ENCODE results near the gene RPL27A. TPM values are rescaled to one million over a fixed set of nuclear protein-coding genes. Genes with fewer than 3 reads are reported as not detected.
"Not testable (repeated sequence)": the region's sequence is repeated elsewhere in the genome, so short reads cannot be mapped to it uniquely, and the experiment has no call there.

Gene RPL27A
- total and polyA plus RNA-seq, 2 donors (not counting 1 experiment from before 2014, with no cell fraction given), result 1,035 to 1,114 TPM

DNA sequence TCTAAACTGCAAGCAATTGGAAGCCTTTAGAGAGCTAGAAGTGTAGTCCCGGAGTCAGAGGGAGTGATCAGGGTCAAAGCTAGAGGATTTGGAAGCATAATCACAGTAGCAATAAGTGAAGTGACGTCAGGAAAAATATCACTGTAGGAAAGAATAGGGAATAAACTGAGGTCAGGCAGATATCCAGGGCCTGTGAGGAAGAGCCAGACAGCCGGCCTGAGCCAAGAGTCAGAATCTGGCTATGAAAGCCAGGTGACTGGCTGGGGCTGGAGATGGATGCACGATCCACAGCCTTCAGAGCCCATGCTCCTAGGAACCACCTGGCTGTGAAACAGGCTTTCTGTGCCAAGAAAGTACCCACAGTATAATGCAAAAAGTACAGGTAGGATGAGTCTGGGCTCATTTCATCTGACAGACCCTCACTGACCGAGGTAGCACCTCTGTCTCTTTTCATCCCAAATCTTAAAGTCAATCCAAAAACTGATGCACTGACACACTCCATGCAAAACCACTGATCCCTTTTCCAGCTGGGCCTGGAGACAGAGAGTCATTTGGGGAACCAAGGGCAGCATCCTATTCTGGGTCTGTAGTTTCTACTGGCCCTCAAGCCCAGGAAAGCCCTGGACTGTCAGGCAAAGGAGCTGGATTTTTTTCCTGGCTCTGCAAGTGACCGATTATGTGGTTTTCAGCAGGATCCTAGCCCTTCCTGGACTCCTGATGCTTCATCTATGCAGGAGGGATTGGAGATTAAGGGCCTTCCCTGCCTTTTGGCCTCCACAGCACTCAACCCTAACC lies 21.4 kb upstream of the RPL27A start:
- Histone ChIP-seq H2AFZ (ENCODE audit: low read length) (no peak overlapping the region), H3K79me2 (ENCODE audit: control insufficient read depth, insufficient read depth, low read length) (no peaks in the 10 kb centered on the region), H4K20me1 (ENCODE audit: control insufficient read depth, extremely low read depth, insufficient read depth, low read length) (no peaks in the 10 kb centered on the region), H3K4me1 (ENCODE audit: control insufficient read depth, extremely low read depth, insufficient read depth, low read length) (no peaks in the 10 kb centered on the region), H3K4me2 (ENCODE audit: extremely low read depth, insufficient read depth, low read length) (no peak overlapping the region), H3K36me3 (ENCODE audit: control insufficient read depth, insufficient read depth, low read length) (no peaks in the 10 kb centered on the region), H3K27me3 (ENCODE audit: control insufficient read depth, insufficient read depth, low read length) (no peaks in the 10 kb centered on the region), H3K9me3 (ENCODE audit: control insufficient read depth, insufficient read depth, low read depth, low read length) (no peaks in the 10 kb centered on the region), H3K4me3 (replicated peaks in 1 of 4; ENCODE audit: control extremely low read depth in 1 of 4, insufficient read depth in 1 of 4, low read depth in 3 of 4, low read length in 4 of 4) (no peak overlapping the region), H3K27ac (ENCODE audit: insufficient read depth, low read length) (no peak overlapping the region), H3K9ac (ENCODE audit: insufficient read depth, low read length) (no peak overlapping the region)
- no peak for DNase-seq (ENCODE audit: low read depth in 2 of 2)
- TF ChIP-seq, protein P1, sequence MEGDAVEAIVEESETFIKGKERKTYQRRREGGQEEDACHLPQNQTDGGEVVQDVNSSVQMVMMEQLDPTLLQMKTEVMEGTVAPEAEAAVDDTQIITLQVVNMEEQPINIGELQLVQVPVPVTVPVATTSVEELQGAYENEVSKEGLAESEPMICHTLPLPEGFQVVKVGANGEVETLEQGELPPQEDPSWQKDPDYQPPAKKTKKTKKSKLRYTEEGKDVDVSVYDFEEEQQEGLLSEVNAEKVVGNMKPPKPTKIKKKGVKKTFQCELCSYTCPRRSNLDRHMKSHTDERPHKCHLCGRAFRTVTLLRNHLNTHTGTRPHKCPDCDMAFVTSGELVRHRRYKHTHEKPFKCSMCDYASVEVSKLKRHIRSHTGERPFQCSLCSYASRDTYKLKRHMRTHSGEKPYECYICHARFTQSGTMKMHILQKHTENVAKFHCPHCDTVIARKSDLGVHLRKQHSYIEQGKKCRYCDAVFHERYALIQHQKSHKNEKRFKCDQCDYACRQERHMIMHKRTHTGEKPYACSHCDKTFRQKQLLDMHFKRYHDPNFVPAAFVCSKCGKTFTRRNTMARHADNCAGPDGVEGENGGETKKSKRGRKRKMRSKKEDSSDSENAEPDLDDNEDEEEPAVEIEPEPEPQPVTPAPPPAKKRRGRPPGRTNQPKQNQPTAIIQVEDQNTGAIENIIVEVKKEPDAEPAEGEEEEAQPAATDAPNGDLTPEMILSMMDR (conservative IDR thresholded peaks at IDR 0.05 in 1 of 2, IDR thresholded peaks at IDR 0.05 in 1 of 2; ENCODE audit: low read depth in 1 of 2, low read length in 2 of 2), result no peak
- no peak for TF ChIP-seq EZH2 (IDR thresholded peaks at IDR 0.05; ENCODE audit: low read length, missing control alignments)

GRCh38 chr11:8665222-8665621 lies 17.4 kb upstream of the RPL27A start:
- Histone ChIP-seq H3K4me3 (replicated peaks in 1 of 4; ENCODE audit: control extremely low read depth in 1 of 4, insufficient read depth in 1 of 4, low read depth in 3 of 4, low read length in 4 of 4) (no peak overlapping the region), H4K20me1 (ENCODE audit: control insufficient read depth, extremely low read depth, insufficient read depth, low read length) (no peaks in the 10 kb centered on the region), H3K9me3 (ENCODE audit: control insufficient read depth, insufficient read depth, low read depth, low read length) (no peaks in the 10 kb centered on the region), H3K36me3 (ENCODE audit: control insufficient read depth, insufficient read depth, low read length) (no peaks in the 10 kb centered on the region), H3K9ac (ENCODE audit: insufficient read depth, low read length) (no peak overlapping the region), H2AFZ (ENCODE audit: low read length) (no peak overlapping the region), H3K27ac (ENCODE audit: insufficient read depth, low read length) (no peak overlapping the region), H3K4me2 (ENCODE audit: extremely low read depth, insufficient read depth, low read length) (no peak overlapping the region), H3K4me1 (ENCODE audit: control insufficient read depth, extremely low read depth, insufficient read depth, low read length) (peaks cover 2% of the 10 kb centered on the region), H3K27me3 (ENCODE audit: control insufficient read depth, insufficient read depth, low read length) (no peaks in the 10 kb centered on the region), H3K79me2 (ENCODE audit: control insufficient read depth, insufficient read depth, low read length) (no peaks in the 10 kb centered on the region)
- no peak for DNase-seq (ENCODE audit: low read depth in 2 of 2)
- TF ChIP-seq, protein P1 (conservative IDR thresholded peaks at IDR 0.05 in 1 of 2, IDR thresholded peaks at IDR 0.05 in 1 of 2; ENCODE audit: low read depth in 1 of 2, low read length in 2 of 2), result no peak
- no peak for TF ChIP-seq EZH2 (IDR thresholded peaks at IDR 0.05; ENCODE audit: low read length, missing control alignments)

DNA sequence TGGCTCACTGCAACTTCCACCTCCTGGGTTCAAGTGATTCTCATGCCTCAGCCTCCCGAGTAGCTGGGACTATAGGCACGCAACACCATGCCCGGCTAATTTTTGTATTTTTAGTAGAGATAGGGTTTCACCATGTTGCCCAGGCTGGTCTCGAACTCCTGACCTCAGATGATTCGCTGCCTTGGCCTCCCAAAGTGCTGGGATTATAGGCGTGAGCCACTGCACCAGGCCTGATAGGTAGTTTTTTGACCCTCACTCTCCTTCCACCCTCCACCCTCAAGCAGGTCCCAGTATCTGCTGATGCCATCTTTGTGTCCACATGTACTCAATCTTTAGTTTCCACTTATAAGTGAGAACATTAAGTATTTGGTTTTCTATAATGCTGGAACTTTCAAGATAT lies 12.5 kb upstream of the RPL27A start:
- not testable (repeated sequence) for H3K27ac ChIP-seq (ENCODE audit: insufficient read depth, low read length)

More for the DNA sequence above, 12.5 kb upstream of the RPL27A start:
- not testable (repeated sequence) for H2AFZ ChIP-seq (ENCODE audit: low read length); H3K4me2 ChIP-seq (ENCODE audit: extremely low read depth, insufficient read depth, low read length); H4K20me1 ChIP-seq (ENCODE audit: control insufficient read depth, extremely low read depth, insufficient read depth, low read length); DNase-seq (ENCODE audit: low read depth in 2 of 2); H3K27me3 ChIP-seq (ENCODE audit: control insufficient read depth, insufficient read depth, low read length); H3K79me2 ChIP-seq (ENCODE audit: control insufficient read depth, insufficient read depth, low read length); H3K4me3 ChIP-seq (replicated peaks in 1 of 4; ENCODE audit: control extremely low read depth in 1 of 4, insufficient read depth in 1 of 4, low read depth in 3 of 4, low read length in 4 of 4); H3K9ac ChIP-seq (ENCODE audit: insufficient read depth, low read length); H3K9me3 ChIP-seq (ENCODE audit: control insufficient read depth, insufficient read depth, low read depth, low read length); H3K36me3 ChIP-seq (ENCODE audit: control insufficient read depth, insufficient read depth, low read length)
- peaks cover 16% of the 10 kb centered on the region for H3K4me1 ChIP-seq (ENCODE audit: control insufficient read depth, extremely low read depth, insufficient read depth, low read length)

Measured in fibroblast of lung (primary cell).